GM19438 (cell line): ENCODE results near the gene KLF16.
A peak's percentile ranks its signal among the peaks of the same experiment; 100 is the strongest.
"Not testable (repeated sequence)": the region's sequence is repeated elsewhere in the genome, so short reads cannot be mapped to it uniquely, and the experiment has no call there.

Source experiments
- ATAC-seq: cut with Tn5 transposase; IDR thresholded peaks from one replicate; pipeline ENCODE4 v1.9.1; 2021; ENCODE audit warnings: low read depth; ENCODE audit not compliant: unreplicated experiment

KLF16 gene

GRCh38 chr19:1863328-1863637 is at the start of gene KLF16:
Gene KLF16 (minus strand): TSS chr19:1863579. CDS start chr19:1863497, 82 bp downstream.
- no peak for ATAC-seq

DNA sequence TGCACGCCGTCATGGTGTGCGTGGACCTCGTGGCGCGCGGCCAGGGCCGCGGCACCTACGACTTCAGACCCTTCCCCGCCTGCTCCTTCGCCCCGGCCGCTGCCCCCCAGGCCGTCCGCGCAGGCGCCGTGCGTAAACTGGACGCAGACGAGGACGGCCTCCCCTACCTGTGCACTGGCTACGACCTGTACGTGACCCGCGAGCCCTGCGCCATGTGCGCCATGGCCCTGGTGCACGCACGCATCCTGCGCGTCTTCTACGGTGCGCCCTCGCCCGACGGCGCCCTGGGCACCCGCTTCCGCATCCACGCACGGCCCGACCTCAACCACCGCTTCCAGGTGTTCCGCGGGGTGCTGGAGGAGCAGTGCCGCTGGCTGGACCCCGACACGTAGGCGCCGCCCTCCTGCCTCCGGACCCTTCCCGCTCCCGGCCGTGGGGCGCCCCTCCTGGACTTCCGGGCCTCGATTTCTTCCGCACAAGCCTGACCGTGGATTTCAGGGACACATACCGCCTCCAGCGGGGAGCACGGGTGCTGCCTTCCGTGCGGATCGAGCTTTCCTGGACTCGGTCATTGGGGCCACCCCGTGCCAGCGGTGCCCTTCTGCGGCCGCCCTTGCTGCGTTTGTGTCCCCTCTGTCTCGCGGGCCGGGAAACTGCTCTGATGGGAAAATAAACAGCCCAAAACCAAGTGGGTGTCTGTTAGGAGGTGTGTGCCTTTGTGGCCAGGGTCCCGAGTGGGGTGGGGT is 49.6 kb upstream of the KLF16 start:
- ATAC-seq, result no peak

GRCh38 chr19:1911995-1912394 is 48.6 kb upstream of the KLF16 start:
- ATAC-seq, result no peak

GRCh38 chr19:1911098-1911497 is 47.7 kb upstream of the KLF16 start:
- no peak for ATAC-seq

- ATAC-seq, result no peak
These were observed 46.8 kb upstream of the KLF16 start for GRCh38 chr19:1910177-1910576.

DNA sequence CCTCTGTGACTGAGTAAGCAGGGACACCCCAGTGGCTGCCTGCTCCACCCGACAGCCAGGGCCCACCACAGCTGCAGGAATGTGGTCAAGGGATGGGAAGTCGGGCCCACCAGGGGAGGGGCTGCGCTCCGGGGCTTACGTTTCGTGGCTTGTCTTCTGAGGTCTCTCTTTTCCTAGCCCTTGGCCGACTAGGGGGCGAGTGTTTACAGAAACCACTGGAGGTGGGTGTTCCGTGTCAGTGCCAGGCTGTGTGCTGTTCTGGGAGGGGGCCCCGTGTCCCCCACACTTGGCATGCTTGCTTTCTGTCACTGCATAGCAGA is 46.3 kb upstream of the KLF16 start:
- no peak for ATAC-seq

GRCh38 chr19:1908364-1908678 is 44.9 kb upstream of the KLF16 start:
- no peak for ATAC-seq

GRCh38 chr19:1907563-1908363 is 44.4 kb upstream of the KLF16 start:
- ATAC-seq, result no peak

DNA sequence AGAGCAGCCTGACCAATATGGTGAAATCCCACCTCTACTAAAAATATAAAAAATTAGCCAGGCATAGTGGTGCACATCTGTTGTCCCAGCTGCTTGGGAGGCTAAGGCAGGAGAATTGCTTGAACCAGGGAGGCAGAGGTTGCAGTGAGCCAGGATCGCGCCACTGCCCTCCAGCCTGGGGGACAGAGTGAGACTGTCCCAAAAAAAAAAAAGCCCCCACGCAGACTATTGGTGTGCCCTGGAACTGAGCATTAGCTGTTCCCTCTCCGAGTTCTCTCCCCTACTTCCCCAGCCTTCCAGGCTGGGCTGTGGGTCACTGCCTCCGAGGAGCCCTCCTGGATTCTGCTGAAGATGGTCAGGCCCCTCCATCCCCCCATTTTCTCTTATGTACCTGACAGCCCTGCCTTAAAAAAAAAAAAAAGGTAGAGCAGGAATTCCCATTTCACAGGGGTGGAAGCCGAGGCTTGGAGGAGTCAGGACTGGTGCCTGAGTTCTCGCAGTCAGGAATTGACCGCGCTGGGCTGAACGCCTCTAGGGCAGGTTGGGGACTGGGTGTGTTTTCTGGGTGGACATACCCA is 43.7 kb upstream of the KLF16 start:
- ATAC-seq, result no peak

- no peak for ATAC-seq
These were observed 42.5 kb upstream of the KLF16 start for GRCh38 chr19:1905863-1906375.

- ATAC-seq, result peak; percentile 80
These were observed 41.9 kb upstream of the KLF16 start, which contains the start of the genes ADAT3 and SCAMP4 for GRCh38 chr19:1905110-1905862. Gene ADAT3 (plus strand): TSS chr19:1905399. CDS start chr19:1912048, 6,649 bp downstream. Gene SCAMP4 (plus strand): TSS chr19:1905399. CDS start chr19:1915020, 9,621 bp downstream.

GRCh38 chr19:1904860-1905109 is 41.4 kb upstream of the KLF16 start:
- no peak for ATAC-seq

DNA sequence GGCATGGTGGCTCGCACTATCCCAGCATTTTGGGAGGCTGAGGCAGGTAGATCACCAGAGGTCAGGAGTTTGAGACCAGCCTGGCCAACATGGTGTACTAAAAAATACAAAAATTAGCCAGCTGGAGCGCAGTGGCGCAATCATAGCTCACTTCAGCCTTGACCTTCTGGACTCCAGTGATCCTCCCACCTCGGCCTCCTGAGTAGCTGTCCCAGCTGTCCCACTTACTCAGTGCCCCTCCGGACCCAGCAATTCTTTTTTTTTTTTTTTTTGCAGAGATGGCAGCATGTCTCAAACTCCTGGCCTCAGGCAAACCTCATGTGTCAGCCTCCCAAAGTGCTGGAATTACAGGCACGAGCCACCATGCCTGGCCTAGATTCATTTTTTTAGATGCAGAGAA is 39.5 kb upstream of the KLF16 start:
- no peak for ATAC-seq

DNA sequence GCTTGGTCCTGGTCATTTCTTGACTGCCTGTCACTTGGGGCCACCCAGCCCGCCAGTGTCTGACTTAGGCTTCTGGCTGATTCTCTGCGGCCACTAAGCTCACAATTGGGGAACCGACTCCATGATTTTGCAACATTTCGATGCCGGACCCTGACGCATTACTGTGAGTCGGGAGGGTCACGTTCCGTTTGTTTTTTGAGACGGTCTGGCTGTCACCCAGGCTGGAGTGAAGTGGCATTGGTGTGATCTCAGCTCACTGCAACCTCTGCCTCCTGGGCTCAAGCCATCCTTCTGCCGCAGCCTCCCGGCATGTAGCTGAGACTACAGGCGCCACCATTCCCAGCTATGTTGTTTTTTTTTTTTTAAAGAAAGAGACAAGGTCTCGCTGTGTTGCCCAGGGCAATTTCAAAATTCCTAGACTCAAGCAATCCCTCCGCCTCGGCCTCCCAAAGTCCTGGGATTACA is 38.6 kb upstream of the KLF16 start:
- no peak for ATAC-seq

DNA sequence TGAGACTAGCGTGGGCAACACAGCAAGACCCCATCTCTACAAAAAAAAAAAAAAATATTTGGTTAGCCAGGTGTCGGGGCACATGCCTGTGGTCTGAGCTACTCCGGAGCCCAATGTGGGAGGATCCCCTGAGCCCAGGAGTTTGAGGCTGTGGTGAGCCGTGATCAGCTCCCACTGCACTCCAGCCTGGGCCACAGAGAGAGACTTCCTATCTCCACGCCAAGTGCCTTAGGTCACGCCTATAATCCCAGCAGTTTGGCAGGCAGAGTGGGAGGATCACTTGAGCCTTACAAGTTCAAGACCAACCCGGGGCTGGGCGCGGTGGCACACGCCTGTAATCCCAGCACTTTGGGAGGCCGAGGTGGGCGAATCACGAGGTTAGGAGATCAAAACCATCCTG is 33.1 kb upstream of the KLF16 start:
- no peak for ATAC-seq

- ATAC-seq, result no peak
These were observed 30.4 kb upstream of the KLF16 start for GRCh38 chr19:1893791-1894190.

GRCh38 chr19:1889907-1890306 is 26.5 kb upstream of the KLF16 start:
- ATAC-seq, result no peak

- ATAC-seq, result no peak
These were observed 25.0 kb upstream of the KLF16 start for GRCh38 chr19:1888385-1888784.

- not testable (repeated sequence) for ATAC-seq
These were observed 23.0 kb upstream of the KLF16 start for GRCh38 chr19:1886360-1886759.

DNA sequence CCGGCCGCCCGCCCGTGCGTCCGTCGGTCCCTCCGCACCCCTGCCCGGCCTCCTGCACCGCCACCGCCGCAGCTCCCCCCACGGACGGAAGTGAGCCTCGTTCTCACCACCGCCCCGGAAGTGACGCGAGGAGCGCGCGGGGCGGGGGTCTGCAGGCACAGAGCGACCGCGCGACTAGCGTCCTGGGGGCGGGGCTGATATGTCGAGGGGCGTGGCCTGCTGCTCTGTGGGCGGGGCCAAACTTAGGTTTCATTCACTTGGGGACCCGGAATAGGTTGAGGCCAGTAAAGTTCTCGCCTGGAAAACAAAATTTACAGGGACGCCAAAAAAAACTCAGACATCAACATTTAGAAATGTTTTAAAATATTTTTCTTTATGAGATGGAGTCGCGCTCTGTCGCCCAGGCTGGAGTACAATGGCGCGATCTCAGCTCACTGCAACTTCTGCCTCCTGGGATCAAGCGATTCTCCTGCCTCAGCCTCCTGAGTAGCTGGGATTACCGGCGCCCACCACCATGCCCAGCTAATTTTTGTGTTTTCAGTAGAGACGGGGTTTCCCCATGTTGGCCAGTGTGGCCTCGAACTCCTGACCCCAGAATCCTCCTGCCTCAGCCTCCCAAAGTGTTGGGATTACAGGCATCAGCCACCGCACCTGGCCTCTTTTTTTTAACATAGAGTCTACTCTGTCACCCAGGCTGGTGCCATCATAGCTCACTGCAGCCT is 22.2 kb upstream of the KLF16 start, which contains the start of gene ABHD17A:
Gene ABHD17A, minus strand, starts transcription at position 99 of the 722 bp plus-strand sequence. CDS start 3,930 bp downstream, outside the sequence.
- not testable (repeated sequence) for ATAC-seq
